Calu3 (cell line): ENCODE data around the gene CCDC141. TPM values are rescaled to one million over a fixed set of nuclear protein-coding genes. Genes with fewer than 3 reads are reported as not detected.

Experiments used
- BruUV-seq: library from RNA; stranded (reverse); fragments of 400-500 nt; replicated peaks from 2 replicates; lab custom pipeline; 2021; lab: Mats Ljungman, UMichigan
- CTCF ChIA-PET: fragments of 300-600 bp; sonication (Branson Sonifier 250); formaldehyde crosslinking; loops from one replicate; lab custom pipeline; 2022; ENCODE audit warnings: antibody characterized with exemption; lab: Charles Lee
- DNase-seq: peaks from one replicate; pipeline ENCODE4 v3.0.0; 2022
- H3K27ac Mint-ChIP-seq: one replicate; pipeline ENCODE4 v1.8.0; 2022; ENCODE audit warnings: mixed read lengths; ENCODE audit not compliant: unreplicated experiment
- H3K27me3 Mint-ChIP-seq: one replicate; pipeline ENCODE4 v1.8.0; 2022; ENCODE audit warnings: mixed read lengths; ENCODE audit not compliant: unreplicated experiment
- H3K36me3 Mint-ChIP-seq: one replicate; pipeline ENCODE4 v1.8.0; 2022; ENCODE audit warnings: mild to moderate bottlenecking, moderate library complexity, mixed read lengths; ENCODE audit not compliant: insufficient read depth, unreplicated experiment
- H3K4me1 Mint-ChIP-seq: one replicate; pipeline ENCODE4 v1.8.0; 2022; ENCODE audit warnings: mild to moderate bottlenecking, low read depth, mixed read lengths; ENCODE audit not compliant: unreplicated experiment
- H3K4me3 Mint-ChIP-seq: one replicate; pipeline ENCODE4 v1.8.0; 2022; ENCODE audit warnings: mild to moderate bottlenecking, low read depth, moderate library complexity, mixed read lengths; ENCODE audit not compliant: unreplicated experiment
- H3K9me3 Mint-ChIP-seq: one replicate; pipeline ENCODE4 v1.8.0; 2022; ENCODE audit warnings: low read depth, mixed read lengths; ENCODE audit not compliant: unreplicated experiment
- intact Hi-C: fragments of 100-400 bp; cut with micrococcal nuclease; formaldehyde crosslinking; loops from one replicate; pipeline ENCODE4 v1.10.0; 2022; ENCODE audit not compliant: unreplicated experiment
- total RNA-seq: library from RNA; stranded (reverse); gene quantifications from 2 replicates; pipeline ENCODE4 v1.2.3, GENCODE V29; 2022
- TF ChIP-seq, protein P1 (sequence below): fragments of 200-600 bp; IDR thresholded peaks from one replicate; pipeline ENCODE4 v1.8.0; 2022; ENCODE audit warnings: antibody characterized with exemption; ENCODE audit not compliant: unreplicated experiment

CCDC141 gene
- total RNA-seq, 1 experiment from 2014 or later: 0.07 TPM

DNA sequence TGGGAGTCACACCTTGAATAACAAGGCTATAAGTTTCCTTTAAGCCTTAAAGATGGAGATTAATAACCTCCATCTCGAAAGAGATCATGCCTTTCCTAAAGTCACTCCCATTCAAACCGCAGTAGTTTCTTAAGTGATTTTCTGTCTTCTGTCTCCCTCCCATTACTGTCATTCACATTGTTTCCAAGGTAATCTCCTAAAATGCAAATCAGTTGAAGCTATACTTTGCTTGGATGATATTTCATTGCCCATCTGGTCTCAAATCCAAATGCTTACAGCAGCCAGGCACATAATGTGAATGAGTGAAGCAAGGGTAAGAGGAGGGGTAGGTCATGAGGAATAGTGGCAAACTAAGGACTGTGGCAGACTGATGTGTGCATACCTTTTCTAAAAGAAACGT is 116.4 kb downstream of the CCDC141 start:
- peaks cover 10% of the 10 kb centered on the region for H3K9me3 Mint-ChIP-seq
- intact Hi-C loops: no loop called here
- BruUV-seq: no TSS peak
- no peaks in the 10 kb centered on the region for H3K27me3 Mint-ChIP-seq
- TF ChIP-seq, protein P1, sequence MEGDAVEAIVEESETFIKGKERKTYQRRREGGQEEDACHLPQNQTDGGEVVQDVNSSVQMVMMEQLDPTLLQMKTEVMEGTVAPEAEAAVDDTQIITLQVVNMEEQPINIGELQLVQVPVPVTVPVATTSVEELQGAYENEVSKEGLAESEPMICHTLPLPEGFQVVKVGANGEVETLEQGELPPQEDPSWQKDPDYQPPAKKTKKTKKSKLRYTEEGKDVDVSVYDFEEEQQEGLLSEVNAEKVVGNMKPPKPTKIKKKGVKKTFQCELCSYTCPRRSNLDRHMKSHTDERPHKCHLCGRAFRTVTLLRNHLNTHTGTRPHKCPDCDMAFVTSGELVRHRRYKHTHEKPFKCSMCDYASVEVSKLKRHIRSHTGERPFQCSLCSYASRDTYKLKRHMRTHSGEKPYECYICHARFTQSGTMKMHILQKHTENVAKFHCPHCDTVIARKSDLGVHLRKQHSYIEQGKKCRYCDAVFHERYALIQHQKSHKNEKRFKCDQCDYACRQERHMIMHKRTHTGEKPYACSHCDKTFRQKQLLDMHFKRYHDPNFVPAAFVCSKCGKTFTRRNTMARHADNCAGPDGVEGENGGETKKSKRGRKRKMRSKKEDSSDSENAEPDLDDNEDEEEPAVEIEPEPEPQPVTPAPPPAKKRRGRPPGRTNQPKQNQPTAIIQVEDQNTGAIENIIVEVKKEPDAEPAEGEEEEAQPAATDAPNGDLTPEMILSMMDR: no peak
- CTCF ChIA-PET: no interaction called here
- no peak for DNase-seq
- no peaks in the 10 kb centered on the region for H3K36me3 Mint-ChIP-seq
- H3K4me3 Mint-ChIP-seq: no peak overlapping the region
- H3K4me1 Mint-ChIP-seq: no peaks in the 10 kb centered on the region
- H3K27ac Mint-ChIP-seq: no peak overlapping the region

DNA sequence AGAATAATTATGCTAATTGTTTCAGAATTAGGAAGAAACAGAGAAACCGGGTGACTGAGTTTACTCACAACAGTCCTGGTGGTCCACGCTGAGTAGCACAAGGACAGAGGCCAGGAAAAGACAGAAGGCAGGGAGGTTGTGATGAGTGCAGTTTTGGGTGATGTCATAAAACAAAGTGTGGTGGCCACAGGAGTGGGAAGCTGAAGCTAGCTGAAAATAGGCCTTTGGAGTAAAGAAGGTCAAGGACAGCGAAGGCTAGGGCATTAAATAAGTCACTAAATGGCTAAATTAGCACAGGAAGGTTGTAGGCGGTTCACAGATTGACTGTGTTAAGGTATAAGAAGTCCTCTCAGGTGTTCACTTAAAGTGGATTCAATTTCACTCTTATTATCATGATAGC is 121.9 kb downstream of the CCDC141 start:
- H3K4me1 Mint-ChIP-seq: no peaks in the 10 kb centered on the region
- H3K36me3 Mint-ChIP-seq: no peaks in the 10 kb centered on the region
- H3K9me3 Mint-ChIP-seq: no peaks in the 10 kb centered on the region
- no peak overlapping the region for H3K4me3 Mint-ChIP-seq
- no TSS peak for BruUV-seq
- no peaks in the 10 kb centered on the region for H3K27me3 Mint-ChIP-seq
- H3K27ac Mint-ChIP-seq: no peak overlapping the region
- CTCF ChIA-PET: no interaction called here
- intact Hi-C loops: no loop called here
- TF ChIP-seq, protein P1: no peak
- DNase-seq: no peak

DNA sequence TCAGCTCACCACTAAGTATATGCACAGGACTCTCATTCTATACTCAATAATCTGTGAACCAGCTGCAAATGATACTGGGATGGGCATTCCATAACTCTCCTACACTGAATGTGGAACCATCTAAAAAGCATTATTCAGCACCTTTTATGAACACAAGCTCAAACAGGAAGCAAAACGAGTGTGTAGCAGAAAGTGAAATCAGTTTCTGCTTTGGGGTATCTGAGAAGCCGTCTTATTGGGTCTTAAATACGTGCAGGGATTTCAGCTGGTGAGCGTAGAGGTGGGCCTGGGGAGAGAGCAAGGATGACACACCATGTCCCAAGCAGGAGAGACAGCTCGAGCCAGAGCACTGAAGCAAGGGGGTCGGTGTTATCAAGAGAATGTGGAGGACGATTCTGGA is 122.8 kb downstream of the CCDC141 start:
- no peaks in the 10 kb centered on the region for H3K36me3 Mint-ChIP-seq
- no peaks in the 10 kb centered on the region for H3K4me1 Mint-ChIP-seq
- H3K27me3 Mint-ChIP-seq: no peaks in the 10 kb centered on the region
- CTCF ChIA-PET: interaction anchor here (0.5 kb wide), 1 partner anchor 132 kb away, joined by 3 read pairs; no protein-coding TSS in a partner anchor
- no TSS peak for BruUV-seq
- intact Hi-C loops: no loop called here
- H3K4me3 Mint-ChIP-seq: no peak overlapping the region
- TF ChIP-seq, protein P1: no peak
- no peak overlapping the region for H3K27ac Mint-ChIP-seq
- H3K9me3 Mint-ChIP-seq: no peaks in the 10 kb centered on the region
- no peak for DNase-seq

DNA sequence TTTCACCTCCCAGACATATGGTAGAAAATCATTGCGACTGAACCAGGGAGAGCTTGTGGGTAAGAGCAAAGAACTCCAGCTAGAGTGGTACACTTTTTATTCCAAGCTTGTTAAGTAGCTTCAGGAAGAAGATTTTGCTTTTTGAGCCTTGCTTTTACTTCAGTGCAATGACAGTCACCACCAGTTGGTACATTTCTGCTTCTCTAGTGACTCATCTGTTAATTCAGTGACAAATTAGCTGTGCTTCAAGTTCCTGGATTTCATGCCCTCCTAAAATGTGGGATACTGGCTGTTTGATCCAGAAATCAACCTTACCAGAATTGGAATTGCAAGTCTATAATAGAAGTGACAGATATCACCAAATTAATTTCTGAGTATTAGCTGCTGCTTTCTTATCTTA is 125.1 kb downstream of the CCDC141 start:
- CTCF ChIA-PET: no interaction called here
- DNase-seq: no peak
- intact Hi-C loops: no loop called here
- no TSS peak for BruUV-seq
- Mint-ChIP-seq H3K27ac (no peak overlapping the region), H3K36me3 (no peaks in the 10 kb centered on the region), H3K27me3 (no peaks in the 10 kb centered on the region), H3K9me3 (no peaks in the 10 kb centered on the region), H3K4me3 (no peak overlapping the region), H3K4me1 (no peaks in the 10 kb centered on the region)
- TF ChIP-seq, protein P1: no peak
